ENCODE measurements around the gene THRAP3.
"Not testable (repeated sequence)": the region's sequence is repeated elsewhere in the genome, so short reads cannot be mapped to it uniquely, and the experiment has no call there.

Gene THRAP3

GRCh38 chr1:36251794-36252481 lies 27.7 kb downstream of the THRAP3 start:
- no peak for DNase-seq

GRCh38 chr1:36252482-36252824 lies 28.2 kb downstream of the THRAP3 start:
- DNase-seq = not testable (repeated sequence)

GRCh38 chr1:36253161-36253862 lies 29.1 kb downstream of the THRAP3 start:
- DNase-seq = no peak

- no peak for DNase-seq
These were observed 32.5 kb downstream of the THRAP3 start for GRCh38 chr1:36256558-36257374.

- no peak for DNase-seq
These were observed 33.1 kb downstream of the THRAP3 start for GRCh38 chr1:36257375-36257767.

- DNase-seq = no peak
These were observed 34.7 kb downstream of the THRAP3 start for GRCh38 chr1:36258960-36259344.

GRCh38 chr1:36268981-36269380 lies 44.7 kb downstream of the THRAP3 start:
- no peak for DNase-seq

- DNase-seq = no peak
These were observed 45.2 kb downstream of the THRAP3 start for GRCh38 chr1:36269408-36269838.

- DNase-seq = no peak
These were observed 48.8 kb downstream of the THRAP3 start for GRCh38 chr1:36273024-36273423.

GRCh38 chr1:36274201-36274600 lies 50.0 kb downstream of the THRAP3 start:
- no peak for DNase-seq

GRCh38 chr1:36276688-36277087 lies 52.4 kb downstream of the THRAP3 start:
- no peak for DNase-seq

GRCh38 chr1:36279110-36279788 lies 55.0 kb downstream of the THRAP3 start:
- no peak for DNase-seq

- no peak for DNase-seq
These were observed 55.6 kb downstream of the THRAP3 start for GRCh38 chr1:36279789-36280296.

GRCh38 chr1:36284061-36284460 lies 59.8 kb downstream of the THRAP3 start:
- no peak for DNase-seq

- DNase-seq = no peak
These were observed 60.3 kb downstream of the THRAP3 start for GRCh38 chr1:36284517-36284916.

GRCh38 chr1:36285443-36286101 lies 61.3 kb downstream of the THRAP3 start:
- peak; percentile 33 for DNase-seq

GRCh38 chr1:36286802-36287201 lies 62.6 kb downstream of the THRAP3 start:
- DNase-seq = no peak

- no peak for DNase-seq
These were observed 63.4 kb downstream of the THRAP3 start for GRCh38 chr1:36287595-36287994.

- DNase-seq = no peak
These were observed 71.1 kb downstream of the THRAP3 start for GRCh38 chr1:36295390-36295789.

GRCh38 chr1:36297062-36297461 lies 72.8 kb downstream of the THRAP3 start:
- DNase-seq = no peak

GRCh38 chr1:36298640-36299039 lies 74.4 kb downstream of the THRAP3 start:
- DNase-seq = no peak

GRCh38 chr1:36300526-36300925 lies 76.3 kb downstream of the THRAP3 start:
- DNase-seq = no peak

GRCh38 chr1:36301220-36301619 lies 77.0 kb downstream of the THRAP3 start:
- DNase-seq = no peak

Data from NCI-H1048 (cell line).